GM12878 (cell line): Measurements from ENCODE around the gene EDN2. TPM values are rescaled to one million over a fixed set of nuclear protein-coding genes. Genes with fewer than 3 reads are reported as not detected.

Source experiments
- ATAC-seq: fragments of 200-7000 bp; cut with Tn5 transposase; 3 replicates; pipeline ENCODE4 v1.9.1; 2020; ENCODE audit warnings: mild to moderate bottlenecking, moderate library complexity
- BruUV-seq: library from RNA; stranded (reverse); fragments of 400-500 nt; replicated peaks from 2 replicates; lab custom pipeline; 2021; lab: Mats Ljungman, UMichigan
- CTCF ChIA-PET: fragments of 300-600 bp; sonication (Branson Sonifier 250); formaldehyde crosslinking; extraction: SDS; loops from one replicate; lab custom pipeline; 2021; ENCODE audit warnings: inconsistent platforms; lab: Yijun Ruan, JAX
- POLR2A ChIA-PET: fragments of 350-600 bp; formaldehyde crosslinking; extraction: SDS; loops from one replicate; lab custom pipeline; 2021; ENCODE audit warnings: inconsistent platforms; lab: Charles Lee
- RAD21 ChIA-PET: fragments of 300-600 bp; sonication (Branson Sonifier 250); formaldehyde crosslinking; loops from one replicate; lab custom pipeline; 2023; ENCODE audit warnings: antibody characterized with exemption; ENCODE audit not compliant: unreplicated experiment; lab: Charles Lee
- SMC1A ChIA-PET: fragments of 300-600 bp; sonication (Branson Sonifier 250); formaldehyde crosslinking; loops from one replicate; lab custom pipeline; 2023; ENCODE audit not compliant: unreplicated experiment, uncharacterized antibody; lab: Charles Lee
- DNase-seq: peaks from one replicate; pipeline ENCODE4 v3.0.0-alpha.2; 2011; ENCODE audit warnings: low read depth, low spot score
- FAIRE-seq: peaks from 3 replicates; lab custom pipeline; 2011; peaks lifted over from hg19 to GRCh38; lab: Jason Lieb, UNC
- H2AFZ ChIP-seq: 2 replicates; pipeline ENCODE4 v1.6.0; 2011; ENCODE audit warnings: low read depth, low read length, control low read depth; ENCODE audit not compliant: control insufficient read depth
- H3K27ac ChIP-seq: 2 replicates; pipeline ENCODE4 v1.5.1; 2011; ENCODE audit warnings: control low read depth; ENCODE audit not compliant: control insufficient read depth, insufficient read depth
- H3K27me3 ChIP-seq, 2 experiments: replicated peaks in 1 of 2; 2 replicates each; pipeline versions ENCODE4 v1.6.0 to v1.6.1; 2011; ENCODE audit warnings: low read length in 1 of 2; ENCODE audit not compliant: control insufficient read depth in 2 of 2, insufficient read depth in 2 of 2
- H3K36me3 ChIP-seq, 2 experiments: 2 replicates each; pipeline ENCODE4 v1.5.1; 2011; ENCODE audit warnings: low read length in 1 of 2; ENCODE audit not compliant: control insufficient read depth in 2 of 2, insufficient read depth in 2 of 2
- H3K4me1 ChIP-seq: 2 replicates; pipeline ENCODE4 v1.6.1; 2011; ENCODE audit warnings: mild to moderate bottlenecking, low read length, moderate library complexity, mixed read lengths; ENCODE audit not compliant: control insufficient read depth, insufficient read depth
- H3K4me2 ChIP-seq: 2 replicates; pipeline ENCODE4 v1.6.0; 2011; ENCODE audit warnings: control low read depth; ENCODE audit not compliant: control insufficient read depth, insufficient read depth
- H3K4me3 ChIP-seq: fragments of 200-600 bp; sonication (generic); 2 replicates; pipeline ENCODE4 v1.5.1; 2016
- H3K79me2 ChIP-seq: 2 replicates; pipeline ENCODE4 v1.6.0; 2011; ENCODE audit warnings: low read length; ENCODE audit not compliant: control insufficient read depth, insufficient read depth
- H3K9ac ChIP-seq: 2 replicates; pipeline ENCODE4 v1.8.0; 2011; ENCODE audit warnings: low read length, control low read depth, mixed read lengths; ENCODE audit not compliant: control insufficient read depth, insufficient read depth
- H3K9me3 ChIP-seq: replicated peaks from 3 replicates; pipeline ENCODE4 v1.5.1; 2011; ENCODE audit warnings: mild to moderate bottlenecking, low read length; ENCODE audit not compliant: control insufficient read depth, insufficient read depth
- H4K20me1 ChIP-seq: 2 replicates; pipeline ENCODE4 v1.6.0; 2011; ENCODE audit not compliant: control insufficient read depth, insufficient read depth
- ATF2 ChIP-seq: IDR thresholded peaks from 2 replicates; pipeline ENCODE4 v1.6.1; 2012; ENCODE audit warnings: low read length, inconsistent platforms
- CBFB ChIP-seq: IDR thresholded peaks from 2 replicates; pipeline ENCODE4 v1.6.1; 2016; ENCODE audit warnings: antibody characterized with exemption, low read depth
- CEBPB ChIP-seq, 2 experiments: fragments of 150-350 bp in 1 of 2; IDR thresholded peaks; 2 replicates each; pipeline ENCODE4 v1.6.1; 2012 to 2014; ENCODE audit warnings: low read depth in 2 of 2, low read length in 2 of 2, borderline replicate concordance in 1 of 2, inconsistent platforms in 1 of 2
- CREB1 ChIP-seq: IDR thresholded peaks from 2 replicates; pipeline ENCODE4 v1.6.1; 2012; ENCODE audit warnings: low read depth, mild to moderate bottlenecking, inconsistent platforms
- EP300 ChIP-seq, 2 experiments: fragments of 150-350 bp in 1 of 2; IDR thresholded peaks; 2 replicates each; pipeline ENCODE4 v1.6.1; 2011 to 2012; ENCODE audit warnings: low read depth in 2 of 2, low read length in 2 of 2, borderline replicate concordance in 1 of 2, improper control_type of control experiment in 1 of 2, inconsistent platforms in 1 of 2; ENCODE audit not compliant: control insufficient read depth in 1 of 2
- ETV6 ChIP-seq, 2 experiments: fragments of 450-650 bp in 1 of 2; IDR thresholded peaks in 1 of 2; conservative IDR thresholded peaks in 1 of 2; 2 replicates each; pipeline ENCODE4 v1.6.1; 2014; ENCODE audit warnings: antibody characterized with exemption in 1 of 2, borderline replicate concordance in 1 of 2, low read depth in 1 of 2, mild to moderate bottlenecking in 1 of 2, moderate library complexity in 1 of 2
- FOS ChIP-seq: IDR thresholded peaks from 3 replicates; pipeline ENCODE4 v1.6.1; 2011; ENCODE audit warnings: borderline replicate concordance; ENCODE audit not compliant: insufficient read length; ENCODE audit errors: extremely low read depth
- IKZF2 ChIP-seq, 2 experiments: fragments of 450-650 bp; IDR thresholded peaks; 2 replicates each; pipeline ENCODE4 v1.6.1; 2017; ENCODE audit warnings: mild to moderate bottlenecking in 2 of 2, moderate library complexity in 2 of 2
- JUNB ChIP-seq: IDR thresholded peaks from 2 replicates; pipeline ENCODE4 v1.6.1; 2016; ENCODE audit warnings: antibody characterized with exemption, mild to moderate bottlenecking
- MAX ChIP-seq: IDR thresholded peaks from 2 replicates; pipeline ENCODE4 v1.6.1; 2012; ENCODE audit warnings: low read depth, low read length, improper control_type of control experiment
- RCOR1 ChIP-seq: conservative IDR thresholded peaks from 2 replicates; pipeline ENCODE4 v1.6.1; 2012; ENCODE audit warnings: low read depth, low read length, improper control_type of control experiment
- RELB ChIP-seq: fragments of 450-650 bp; IDR thresholded peaks from 2 replicates; pipeline ENCODE4 v1.6.1; 2017; ENCODE audit warnings: low read depth, mild to moderate bottlenecking, moderate library complexity
- SUPT20H ChIP-seq: IDR thresholded peaks from 2 replicates; pipeline ENCODE4 v1.6.1; 2011; ENCODE audit warnings: low read depth, mild to moderate bottlenecking, low read length, moderate library complexity, borderline replicate concordance; ENCODE audit not compliant: control insufficient read depth
- ZBTB4 ChIP-seq: fragments of 450-650 bp; formaldehyde crosslinking; IDR thresholded peaks from 2 replicates; pipeline ENCODE4 v1.4.0; 2022; ENCODE audit warnings: mild to moderate bottlenecking, moderate library complexity
- WGBS: methylation state at CpG from one replicate; pipeline ENCODE4 v1.1.6; 2016; ENCODE audit warnings: low lambda C conversion rate; ENCODE audit not compliant: insufficient replicate concordance, insufficient coverage; ENCODE audit errors: missing lambda C conversion rate; 5-methylcytosine and 5-hydroxymethylcytosine counted together
- in situ Hi-C: fragments of 300-500 bp; cut with MboI; formaldehyde crosslinking; loops from 9 replicates; pipeline ENCODE4 v1.14.3; 2018; ENCODE audit warnings: mixed read lengths
- intact Hi-C: fragments of 100-400 bp; cut with micrococcal nuclease; formaldehyde crosslinking; loops from one replicate; pipeline ENCODE4 v1.14.2; 2022; ENCODE audit not compliant: unreplicated experiment
- polyA plus RNA-seq, 11 experiments: library from polyadenylated mRNA; depleted of rRNA in 4 of 11; unstranded in 6 of 11; stranded (reverse) in 5 of 11; fragments of >200 nt; fragmentation: Nextera tagmentation in 4 of 11; fragmentation: Illumina TruSeq in 1 of 11; extraction: Ambion mirVana in 4 of 11; extraction: Trizol in 1 of 11; gene quantifications; 1 replicate in 1 of 11; 2 replicates in 10 of 11; pipeline versions ENCODE4 v1.2.1 to v1.2.3, GENCODE V29; 2011 to 2016; ENCODE audit warnings: inconsistent platforms in 2 of 11, missing spikeins in 2 of 11, low read depth in 1 of 11
- total RNA-seq, 4 experiments: library from RNA; depleted of rRNA in 3 of 4; stranded (reverse); fragments of >200 nt in 3 of 4; fragmentation: Illumina TruSeq in 1 of 4; extraction: Trizol in 1 of 4; gene quantifications; 2 replicates each; pipeline versions ENCODE4 v1.2.1 to v1.2.3, GENCODE V29; 2013 to 2021

The EDN2 gene
- total and polyA plus RNA-seq, 10 of the 15 experiments (the other 5 are each of a cell fraction or from before 2014, with no cell fraction given): 0.11 to 1.5 (median 0.43) TPM; not detected in 1

GRCh38 chr1:41434306-41434705, 50.2 kb downstream of the EDN2 start:
- no peak for TF ChIP-seq MAX
- no peak for TF ChIP-seq ZBTB4 (CRISPR knock-in tag)
- TF ChIP-seq IKZF2 (IDR thresholded peaks at IDR 0.05): no peak
- no peak for TF ChIP-seq RELB
- TF ChIP-seq ATF2: no peak
- TF ChIP-seq RCOR1: no peak
- TF ChIP-seq JUNB: no peak
- TF ChIP-seq SUPT20H: no peak
- no peak for TF ChIP-seq CEBPB (IDR thresholded peaks at IDR 0.05; ENCODE audit: borderline replicate concordance in 1 of 2, low read depth in 2 of 2, low read length in 2 of 2)
- no peak for TF ChIP-seq ETV6 (conservative IDR thresholded peaks at IDR 0.05 in 1 of 2, IDR thresholded peaks at IDR 0.05 in 1 of 2; ENCODE audit: borderline replicate concordance in 1 of 2, low read depth in 1 of 2)
- no peak for TF ChIP-seq CREB1
- TF ChIP-seq CBFB: no peak
- no peak for TF ChIP-seq EP300 (IDR thresholded peaks at IDR 0.05; ENCODE audit: borderline replicate concordance in 1 of 2, control insufficient read depth in 1 of 2, low read depth in 2 of 2, low read length in 2 of 2)
- no peak for TF ChIP-seq FOS
- TF ChIP-seq, all 136 proteins: peak for 0
- FAIRE-seq: no peak
- no peaks in the 10 kb centered on the region for H4K20me1 ChIP-seq
- POLR2A ChIA-PET: interaction anchor here (1.1 kb wide), 1 partner anchor 152 kb away, joined by 3 read pairs; no protein-coding TSS in a partner anchor
- no TSS peak for BruUV-seq
- no peak overlapping the region for H3K4me3 ChIP-seq
- RAD21 ChIA-PET: interaction anchor here (1.0 to 4.0 kb wide), 5 partner anchors 10 to 157 kb away, joined by 3 to 18 read pairs (median 5); no protein-coding TSS in a partner anchor
- no peaks in the 10 kb centered on the region for H3K9me3 ChIP-seq
- no peaks in the 10 kb centered on the region for H3K4me1 ChIP-seq
- WGBS: 5% methylated on average over 5 of the region's 5 CpGs
- SMC1A ChIA-PET: interaction anchor here (0.7 to 2.3 kb wide), 8 partner anchors 8 to 167 kb away, joined by 3 to 14 read pairs (median 4); no protein-coding TSS in a partner anchor
- CTCF ChIA-PET: interaction anchor here (0.8 to 4.6 kb wide), 19 partner anchors 8 to 176 kb away, joined by 3 to 30 read pairs (median 6); no protein-coding TSS in a partner anchor
- no peaks in the 10 kb centered on the region for H3K79me2 ChIP-seq
- H2AFZ ChIP-seq: no peak overlapping the region
- H3K4me2 ChIP-seq: no peak overlapping the region
- intact Hi-C loops: loop anchor here (5.0 kb wide), 1 partner anchor 152 kb away; no protein-coding TSS in a partner anchor
- in situ Hi-C loops: loop anchor here (5.0 kb wide), 1 partner anchor 167 kb away; no protein-coding TSS in a partner anchor
- ATAC-seq: no peak
- peaks cover 3 to 7% of the 10 kb centered on the region in 2 experiments; a peak in 3 of 4 replicates for H3K27me3 ChIP-seq
- no peak for DNase-seq
- H3K36me3 ChIP-seq: no peaks in the 10 kb centered on the region
- H3K27ac ChIP-seq: no peak overlapping the region
- no peak overlapping the region for H3K9ac ChIP-seq
